Astrocyte (in vitro differentiated cells and primary cell): ENCODE measurements around the gene RNGTT.

Experiments
- EZH2 ChIP-seq: IDR thresholded peaks from 2 replicates; pipeline ENCODE4 v1.6.1; 2012; ENCODE audit warnings: mild to moderate bottlenecking, low read length, inconsistent platforms; ENCODE audit not compliant: insufficient read depth
- TF ChIP-seq, protein P1 (sequence below): IDR thresholded peaks from 2 replicates; pipeline ENCODE4 v1.5.1; 2011; ENCODE audit warnings: low read depth, mild to moderate bottlenecking, inconsistent platforms, low read length, moderate library complexity; ENCODE audit not compliant: insufficient read depth

DNA sequence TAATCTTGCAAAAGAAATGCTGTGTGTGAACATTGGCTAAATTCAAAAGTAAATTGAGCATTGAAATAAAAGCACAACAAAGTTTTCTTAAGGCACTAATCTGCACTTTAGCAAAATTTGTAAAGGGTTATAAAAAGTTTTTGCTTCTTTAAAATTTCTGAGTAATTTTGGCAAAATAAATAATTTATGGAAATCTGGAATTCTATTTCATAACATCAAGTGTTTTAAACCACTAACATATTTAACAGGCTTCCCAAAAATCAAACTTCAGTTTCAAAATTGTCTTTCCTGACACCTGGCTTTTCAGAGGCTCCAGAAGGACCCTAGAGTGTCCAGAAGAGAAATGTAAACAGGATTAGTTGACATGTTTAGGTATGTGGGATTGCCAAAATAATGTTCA lies 4.5 kb upstream of the RNGTT start:
- TF ChIP-seq, protein P1, sequence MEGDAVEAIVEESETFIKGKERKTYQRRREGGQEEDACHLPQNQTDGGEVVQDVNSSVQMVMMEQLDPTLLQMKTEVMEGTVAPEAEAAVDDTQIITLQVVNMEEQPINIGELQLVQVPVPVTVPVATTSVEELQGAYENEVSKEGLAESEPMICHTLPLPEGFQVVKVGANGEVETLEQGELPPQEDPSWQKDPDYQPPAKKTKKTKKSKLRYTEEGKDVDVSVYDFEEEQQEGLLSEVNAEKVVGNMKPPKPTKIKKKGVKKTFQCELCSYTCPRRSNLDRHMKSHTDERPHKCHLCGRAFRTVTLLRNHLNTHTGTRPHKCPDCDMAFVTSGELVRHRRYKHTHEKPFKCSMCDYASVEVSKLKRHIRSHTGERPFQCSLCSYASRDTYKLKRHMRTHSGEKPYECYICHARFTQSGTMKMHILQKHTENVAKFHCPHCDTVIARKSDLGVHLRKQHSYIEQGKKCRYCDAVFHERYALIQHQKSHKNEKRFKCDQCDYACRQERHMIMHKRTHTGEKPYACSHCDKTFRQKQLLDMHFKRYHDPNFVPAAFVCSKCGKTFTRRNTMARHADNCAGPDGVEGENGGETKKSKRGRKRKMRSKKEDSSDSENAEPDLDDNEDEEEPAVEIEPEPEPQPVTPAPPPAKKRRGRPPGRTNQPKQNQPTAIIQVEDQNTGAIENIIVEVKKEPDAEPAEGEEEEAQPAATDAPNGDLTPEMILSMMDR: no peak
- no peak for TF ChIP-seq EZH2
